Measurements from ENCODE around the gene NOP53.

DNA sequence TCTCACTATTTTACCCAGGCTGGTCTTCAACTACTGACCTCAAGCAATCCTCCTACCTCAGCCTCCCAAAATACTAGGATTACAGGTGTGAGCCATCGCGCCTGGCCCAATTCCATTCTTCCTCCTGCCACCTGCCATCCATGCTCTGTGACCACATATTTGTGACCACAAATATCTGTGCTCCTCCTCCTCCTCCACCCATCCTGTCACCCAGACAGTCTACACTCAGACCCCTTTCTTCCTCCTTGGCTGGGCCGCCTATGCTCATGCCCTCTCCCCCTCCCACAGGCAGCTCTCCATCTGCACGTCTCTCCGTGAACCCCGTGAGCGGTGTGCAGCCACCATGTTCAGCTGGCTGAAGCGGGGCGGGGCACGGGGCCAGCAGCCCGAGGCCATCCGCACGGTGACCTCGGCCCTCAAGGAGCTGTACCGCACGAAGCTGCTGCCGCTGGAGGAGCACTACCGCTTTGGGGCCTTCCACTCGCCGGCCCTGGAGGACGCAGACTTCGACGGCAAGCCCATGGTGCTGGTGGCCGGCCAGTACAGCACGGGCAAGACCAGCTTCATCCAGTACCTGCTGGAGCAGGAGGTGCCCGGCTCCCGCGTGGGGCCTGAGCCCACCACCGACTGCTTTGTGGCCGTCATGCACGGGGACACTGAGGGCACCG, 28.9 kb upstream of the NOP53 start:
- no peak for TF ChIP-seq EZH2 (IDR thresholded peaks at IDR 0.05; ENCODE audit: borderline replicate concordance, low read depth, low read length, severe bottlenecking)
- TF ChIP-seq, protein P1, sequence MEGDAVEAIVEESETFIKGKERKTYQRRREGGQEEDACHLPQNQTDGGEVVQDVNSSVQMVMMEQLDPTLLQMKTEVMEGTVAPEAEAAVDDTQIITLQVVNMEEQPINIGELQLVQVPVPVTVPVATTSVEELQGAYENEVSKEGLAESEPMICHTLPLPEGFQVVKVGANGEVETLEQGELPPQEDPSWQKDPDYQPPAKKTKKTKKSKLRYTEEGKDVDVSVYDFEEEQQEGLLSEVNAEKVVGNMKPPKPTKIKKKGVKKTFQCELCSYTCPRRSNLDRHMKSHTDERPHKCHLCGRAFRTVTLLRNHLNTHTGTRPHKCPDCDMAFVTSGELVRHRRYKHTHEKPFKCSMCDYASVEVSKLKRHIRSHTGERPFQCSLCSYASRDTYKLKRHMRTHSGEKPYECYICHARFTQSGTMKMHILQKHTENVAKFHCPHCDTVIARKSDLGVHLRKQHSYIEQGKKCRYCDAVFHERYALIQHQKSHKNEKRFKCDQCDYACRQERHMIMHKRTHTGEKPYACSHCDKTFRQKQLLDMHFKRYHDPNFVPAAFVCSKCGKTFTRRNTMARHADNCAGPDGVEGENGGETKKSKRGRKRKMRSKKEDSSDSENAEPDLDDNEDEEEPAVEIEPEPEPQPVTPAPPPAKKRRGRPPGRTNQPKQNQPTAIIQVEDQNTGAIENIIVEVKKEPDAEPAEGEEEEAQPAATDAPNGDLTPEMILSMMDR (IDR thresholded peaks at IDR 0.05; ENCODE audit: borderline replicate concordance, extremely low read depth, low read length, poor library complexity, severe bottlenecking) = no peak
